Head of caudate nucleus (tissue), 42 donors: Measurements from ENCODE around the gene DHX29.

Experiments
- DNase-seq, 42 donors: peaks; one replicate each; pipeline versions ENCODE4 v3.0.0 to v3.0.0-alpha.2; 2020 to 2021; ENCODE audit warnings: mixed read lengths in 7 of 42
- intact Hi-C: fragments of 100-400 bp; cut with DNase I; formaldehyde crosslinking; loops from one replicate; pipeline ENCODE4 v1.15.0; 2022

The DHX29 gene

GRCh38 chr5:55222092-55222984, 85.2 kb downstream of the DHX29 start:
- intact Hi-C loops: no loop called here
- DNase-seq: peak in 18 of 42 donors; percentile 14 to 78 (median 52)

DNA sequence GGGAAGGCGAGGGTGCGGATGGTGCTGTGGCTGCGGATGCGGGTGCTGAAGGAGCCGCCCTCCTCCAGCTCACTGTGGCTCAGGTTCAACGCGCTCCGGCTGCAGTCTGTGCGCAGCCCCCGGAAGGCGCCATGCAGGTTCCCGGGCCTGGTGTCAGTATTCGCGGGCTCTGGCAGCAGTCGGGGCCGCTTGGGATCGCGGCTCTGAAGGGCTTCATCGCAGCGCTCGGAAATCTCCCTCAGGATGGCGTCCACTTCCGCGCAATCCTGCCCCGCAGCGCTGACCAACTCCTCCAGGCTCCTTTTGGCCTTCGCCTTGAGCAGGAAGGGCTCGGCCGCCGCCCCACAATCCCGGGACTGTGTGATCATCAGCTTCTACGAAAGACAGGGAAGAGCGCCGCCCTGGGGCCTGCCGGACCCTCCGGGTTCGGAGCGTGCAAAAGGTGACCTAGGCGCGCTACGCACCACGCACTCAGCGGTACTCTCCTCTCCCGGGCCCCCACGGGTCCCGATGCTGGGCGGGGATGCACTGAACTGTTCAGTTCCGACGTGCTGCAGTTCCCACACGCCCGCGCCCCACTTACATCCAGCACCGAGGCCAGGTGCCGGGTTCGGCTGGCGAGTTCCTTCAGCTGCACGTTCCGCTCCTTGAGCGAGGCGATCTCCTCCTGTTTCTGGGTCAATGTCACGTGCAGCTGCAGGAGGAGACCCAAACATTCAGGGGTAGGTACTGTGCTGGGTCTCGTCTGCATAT, 86.9 kb downstream of the DHX29 start:
- intact Hi-C loops: no loop called here
- DNase-seq: peak in 21 of 42 donors; percentile 10 to 64 (median 40)

GRCh38 chr5:55219770-55220169, 87.7 kb downstream of the DHX29 start:
- intact Hi-C loops: no loop called here
- DNase-seq: no peak

GRCh38 chr5:55218967-55219366, 88.5 kb downstream of the DHX29 start:
- intact Hi-C loops: no loop called here
- no peak for DNase-seq

DNA sequence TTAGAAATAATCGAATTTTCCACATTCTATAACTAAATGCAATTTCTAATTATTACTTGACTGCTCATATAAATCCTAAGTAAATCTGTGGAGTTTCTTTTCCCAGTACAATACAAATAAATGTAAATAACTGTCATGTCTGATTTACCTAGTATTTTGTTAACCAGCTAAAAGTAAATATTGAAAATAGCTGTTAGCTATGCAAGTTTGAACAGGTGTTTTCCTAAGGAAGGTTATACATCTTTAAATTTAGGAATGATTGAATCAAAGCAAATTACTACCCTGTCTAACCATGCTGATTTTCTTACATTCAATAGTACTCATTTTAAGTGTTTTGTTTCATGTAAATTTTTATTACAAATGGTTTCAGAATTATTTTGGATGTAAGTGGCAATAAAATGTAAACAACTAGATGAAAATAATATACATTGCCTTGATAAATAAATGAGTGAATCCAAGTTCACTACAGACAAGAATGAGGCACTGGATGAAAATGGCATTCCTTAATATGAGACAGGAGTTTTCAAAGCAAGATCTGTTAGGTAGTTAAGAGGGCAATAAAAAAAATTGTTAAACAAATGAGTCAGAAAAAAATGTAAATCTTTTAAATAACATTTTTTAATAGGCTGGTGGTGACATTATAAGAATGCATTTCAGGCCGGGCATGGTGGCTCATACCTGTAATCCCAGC, 96.2 kb downstream of the DHX29 start:
- intact Hi-C loops: no loop called here
- no peak for DNase-seq
